ENCODE measurements around the gene SHE. TPM values are rescaled to one million over a fixed set of nuclear protein-coding genes. Genes with fewer than 3 reads are reported as not detected.

Gene SHE
- total and polyA plus RNA-seq, 4 donors: 3.1 to 7.5 (median 4.7) TPM

DNA sequence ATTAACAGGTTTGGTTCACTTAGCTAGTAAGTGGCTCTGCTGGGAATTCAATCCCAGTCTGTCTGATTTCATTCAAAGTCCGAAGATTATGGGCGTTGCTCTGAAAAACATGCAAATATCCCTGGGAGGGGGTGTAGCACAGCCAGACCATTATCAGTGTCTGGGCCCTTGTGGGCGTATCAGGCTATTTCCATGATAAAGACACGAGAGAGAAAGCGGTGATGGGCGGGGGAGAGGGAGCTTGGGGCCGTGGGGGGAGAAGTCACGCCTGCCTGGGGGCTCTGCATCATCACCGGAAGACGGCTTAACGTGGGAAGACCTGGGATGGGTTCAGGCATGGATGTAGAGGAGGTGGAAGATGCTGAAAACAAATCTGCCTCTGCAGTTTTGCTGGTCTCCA lies 71.3 kb downstream of the SHE start:
- peaks cover 5 to 53% (median 44%) of the 10 kb centered on the region in 4 donors for H3K36me3 ChIP-seq (ENCODE audit: control insufficient read depth in 4 of 4, insufficient read depth in 3 of 4, low read depth in 1 of 4, low read length in 3 of 4)
- 65% methylated on average over 11 of the region's 11 CpGs for WGBS
- no peak for TF ChIP-seq EGR1 (IDR thresholded peaks at IDR 0.05; ENCODE audit: low read depth in 2 of 2)
- TF ChIP-seq YY1 (IDR thresholded peaks at IDR 0.05): no peak
- no peak for TF ChIP-seq SP1 (IDR thresholded peaks at IDR 0.05)
- TF ChIP-seq, protein P1, sequence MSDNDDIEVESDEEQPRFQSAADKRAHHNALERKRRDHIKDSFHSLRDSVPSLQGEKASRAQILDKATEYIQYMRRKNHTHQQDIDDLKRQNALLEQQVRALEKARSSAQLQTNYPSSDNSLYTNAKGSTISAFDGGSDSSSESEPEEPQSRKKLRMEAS (IDR thresholded peaks at IDR 0.05): no peak
- no peak for TF ChIP-seq FOXA2 (IDR thresholded peaks at IDR 0.05)
- TF ChIP-seq, protein P2, sequence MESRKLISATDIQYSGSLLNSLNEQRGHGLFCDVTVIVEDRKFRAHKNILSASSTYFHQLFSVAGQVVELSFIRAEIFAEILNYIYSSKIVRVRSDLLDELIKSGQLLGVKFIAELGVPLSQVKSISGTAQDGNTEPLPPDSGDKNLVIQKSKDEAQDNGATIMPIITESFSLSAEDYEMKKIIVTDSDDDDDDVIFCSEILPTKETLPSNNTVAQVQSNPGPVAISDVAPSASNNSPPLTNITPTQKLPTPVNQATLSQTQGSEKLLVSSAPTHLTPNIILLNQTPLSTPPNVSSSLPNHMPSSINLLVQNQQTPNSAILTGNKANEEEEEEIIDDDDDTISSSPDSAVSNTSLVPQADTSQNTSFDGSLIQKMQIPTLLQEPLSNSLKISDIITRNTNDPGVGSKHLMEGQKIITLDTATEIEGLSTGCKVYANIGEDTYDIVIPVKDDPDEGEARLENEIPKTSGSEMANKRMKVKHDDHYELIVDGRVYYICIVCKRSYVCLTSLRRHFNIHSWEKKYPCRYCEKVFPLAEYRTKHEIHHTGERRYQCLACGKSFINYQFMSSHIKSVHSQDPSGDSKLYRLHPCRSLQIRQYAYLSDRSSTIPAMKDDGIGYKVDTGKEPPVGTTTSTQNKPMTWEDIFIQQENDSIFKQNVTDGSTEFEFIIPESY (IDR thresholded peaks at IDR 0.05): no peak
- no peak for TF ChIP-seq RAD21 (IDR thresholded peaks at IDR 0.05)
- H3K9ac ChIP-seq (ENCODE audit: low read depth in 1 of 2, low read length in 2 of 2): no peak overlapping the region
- DNase-seq (ENCODE audit: low spot score): no peak
- no peak overlapping the region for H3K4me3 ChIP-seq (ENCODE audit: low read depth in 1 of 3, low read length in 3 of 3)
- H3K27ac ChIP-seq (ENCODE audit: low read depth in 1 of 2, low read length in 2 of 2): peak overlapping the region in 1 of 2 donors; percentile 44
- H3K4me1 ChIP-seq (ENCODE audit: control insufficient read depth in 4 of 4, insufficient read depth in 4 of 4, low read length in 3 of 4): peaks cover 4 to 68% (median 29%) of the 10 kb centered on the region in 4 donors
- no peaks in the 10 kb centered on the region for H3K9me3 ChIP-seq (ENCODE audit: control insufficient read depth in 4 of 4, low read length in 3 of 4)
- H3K27me3 ChIP-seq (ENCODE audit: control insufficient read depth in 4 of 4, insufficient read depth in 4 of 4, low read length in 3 of 4): no peaks in the 10 kb centered on the region

DNA sequence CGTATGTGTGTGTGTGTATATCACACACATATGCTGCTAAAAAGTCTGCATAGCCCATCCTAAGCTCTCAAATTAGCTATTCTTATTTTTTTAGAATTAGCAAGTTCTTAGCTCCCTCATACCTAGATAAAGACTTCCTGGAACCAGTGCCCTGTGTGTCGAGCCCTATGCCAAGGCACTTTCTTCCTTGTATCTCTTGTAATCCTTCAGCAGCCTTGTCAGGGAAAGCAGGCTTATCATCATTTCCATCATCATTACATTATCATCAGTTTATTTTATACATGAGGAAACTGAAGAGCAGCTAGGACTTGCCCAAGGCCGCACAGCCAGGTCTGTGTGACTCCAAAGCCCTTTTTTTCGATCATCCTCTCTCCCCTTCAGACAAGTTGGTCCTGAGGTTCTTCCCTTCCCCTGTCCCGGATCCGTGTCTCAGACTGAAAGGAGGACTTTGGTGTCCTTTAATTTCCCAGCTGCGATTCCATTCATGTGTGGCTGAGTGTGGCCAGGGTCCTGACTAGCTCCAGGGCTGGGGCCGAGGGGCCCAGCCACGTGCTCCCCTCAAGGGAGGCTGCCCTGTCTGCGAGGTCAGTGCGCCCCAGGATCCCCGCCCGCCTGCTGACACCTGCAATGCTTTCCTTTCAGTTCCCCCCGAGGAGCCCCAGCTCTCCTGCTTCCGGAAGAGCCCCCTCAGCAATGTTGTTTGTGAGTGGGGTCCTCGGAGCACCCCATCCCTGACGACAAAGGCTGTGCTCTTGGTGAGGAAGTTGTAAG lies 72.2 kb downstream of the SHE start:
- H3K4me3 ChIP-seq (ENCODE audit: low read depth in 1 of 3, low read length in 3 of 3): no peak overlapping the region

More for the DNA sequence above, 72.2 kb downstream of the SHE start:
- no peaks in the 10 kb centered on the region for H3K9me3 ChIP-seq (ENCODE audit: control insufficient read depth in 4 of 4, low read length in 3 of 4)
- H3K36me3 ChIP-seq (ENCODE audit: control insufficient read depth in 4 of 4, insufficient read depth in 3 of 4, low read depth in 1 of 4, low read length in 3 of 4): peaks cover 5 to 46% (median 37%) of the 10 kb centered on the region in 4 donors
- H3K9ac ChIP-seq (ENCODE audit: low read depth in 1 of 2, low read length in 2 of 2): no peak overlapping the region
- H3K27ac ChIP-seq (ENCODE audit: low read depth in 1 of 2, low read length in 2 of 2): peak overlapping the region; percentile 44 to 70
- no peak for DNase-seq (ENCODE audit: low spot score)
- no peaks in the 10 kb centered on the region for H3K27me3 ChIP-seq (ENCODE audit: control insufficient read depth in 4 of 4, insufficient read depth in 4 of 4, low read length in 3 of 4)
- peaks cover 4 to 72% (median 35%) of the 10 kb centered on the region in 4 donors for H3K4me1 ChIP-seq (ENCODE audit: control insufficient read depth in 4 of 4, insufficient read depth in 4 of 4, low read length in 3 of 4)
- TF ChIP-seq, protein P2 (IDR thresholded peaks at IDR 0.05): no peak
- no peak for TF ChIP-seq YY1 (IDR thresholded peaks at IDR 0.05)
- TF ChIP-seq, protein P3, sequence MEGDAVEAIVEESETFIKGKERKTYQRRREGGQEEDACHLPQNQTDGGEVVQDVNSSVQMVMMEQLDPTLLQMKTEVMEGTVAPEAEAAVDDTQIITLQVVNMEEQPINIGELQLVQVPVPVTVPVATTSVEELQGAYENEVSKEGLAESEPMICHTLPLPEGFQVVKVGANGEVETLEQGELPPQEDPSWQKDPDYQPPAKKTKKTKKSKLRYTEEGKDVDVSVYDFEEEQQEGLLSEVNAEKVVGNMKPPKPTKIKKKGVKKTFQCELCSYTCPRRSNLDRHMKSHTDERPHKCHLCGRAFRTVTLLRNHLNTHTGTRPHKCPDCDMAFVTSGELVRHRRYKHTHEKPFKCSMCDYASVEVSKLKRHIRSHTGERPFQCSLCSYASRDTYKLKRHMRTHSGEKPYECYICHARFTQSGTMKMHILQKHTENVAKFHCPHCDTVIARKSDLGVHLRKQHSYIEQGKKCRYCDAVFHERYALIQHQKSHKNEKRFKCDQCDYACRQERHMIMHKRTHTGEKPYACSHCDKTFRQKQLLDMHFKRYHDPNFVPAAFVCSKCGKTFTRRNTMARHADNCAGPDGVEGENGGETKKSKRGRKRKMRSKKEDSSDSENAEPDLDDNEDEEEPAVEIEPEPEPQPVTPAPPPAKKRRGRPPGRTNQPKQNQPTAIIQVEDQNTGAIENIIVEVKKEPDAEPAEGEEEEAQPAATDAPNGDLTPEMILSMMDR (IDR thresholded peaks at IDR 0.05; ENCODE audit: low read depth, low read length, missing input control): no peak
- no peak for TF ChIP-seq HNF4G (IDR thresholded peaks at IDR 0.05)
- TF ChIP-seq JUND (IDR thresholded peaks at IDR 0.05): no peak
- TF ChIP-seq FOXA2 (IDR thresholded peaks at IDR 0.05): no peak
- TF ChIP-seq EGR1 (IDR thresholded peaks at IDR 0.05; ENCODE audit: low read depth in 2 of 2): no peak
- TF ChIP-seq, protein P1 (IDR thresholded peaks at IDR 0.05): no peak
- TF ChIP-seq TAF1 (conservative IDR thresholded peaks at IDR 0.05): no peak
- no peak for TF ChIP-seq RAD21 (IDR thresholded peaks at IDR 0.05)
- TF ChIP-seq, protein P4, sequence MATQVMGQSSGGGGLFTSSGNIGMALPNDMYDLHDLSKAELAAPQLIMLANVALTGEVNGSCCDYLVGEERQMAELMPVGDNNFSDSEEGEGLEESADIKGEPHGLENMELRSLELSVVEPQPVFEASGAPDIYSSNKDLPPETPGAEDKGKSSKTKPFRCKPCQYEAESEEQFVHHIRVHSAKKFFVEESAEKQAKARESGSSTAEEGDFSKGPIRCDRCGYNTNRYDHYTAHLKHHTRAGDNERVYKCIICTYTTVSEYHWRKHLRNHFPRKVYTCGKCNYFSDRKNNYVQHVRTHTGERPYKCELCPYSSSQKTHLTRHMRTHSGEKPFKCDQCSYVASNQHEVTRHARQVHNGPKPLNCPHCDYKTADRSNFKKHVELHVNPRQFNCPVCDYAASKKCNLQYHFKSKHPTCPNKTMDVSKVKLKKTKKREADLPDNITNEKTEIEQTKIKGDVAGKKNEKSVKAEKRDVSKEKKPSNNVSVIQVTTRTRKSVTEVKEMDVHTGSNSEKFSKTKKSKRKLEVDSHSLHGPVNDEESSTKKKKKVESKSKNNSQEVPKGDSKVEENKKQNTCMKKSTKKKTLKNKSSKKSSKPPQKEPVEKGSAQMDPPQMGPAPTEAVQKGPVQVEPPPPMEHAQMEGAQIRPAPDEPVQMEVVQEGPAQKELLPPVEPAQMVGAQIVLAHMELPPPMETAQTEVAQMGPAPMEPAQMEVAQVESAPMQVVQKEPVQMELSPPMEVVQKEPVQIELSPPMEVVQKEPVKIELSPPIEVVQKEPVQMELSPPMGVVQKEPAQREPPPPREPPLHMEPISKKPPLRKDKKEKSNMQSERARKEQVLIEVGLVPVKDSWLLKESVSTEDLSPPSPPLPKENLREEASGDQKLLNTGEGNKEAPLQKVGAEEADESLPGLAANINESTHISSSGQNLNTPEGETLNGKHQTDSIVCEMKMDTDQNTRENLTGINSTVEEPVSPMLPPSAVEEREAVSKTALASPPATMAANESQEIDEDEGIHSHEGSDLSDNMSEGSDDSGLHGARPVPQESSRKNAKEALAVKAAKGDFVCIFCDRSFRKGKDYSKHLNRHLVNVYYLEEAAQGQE (IDR thresholded peaks at IDR 0.05): no peak
- TF ChIP-seq, protein P5, sequence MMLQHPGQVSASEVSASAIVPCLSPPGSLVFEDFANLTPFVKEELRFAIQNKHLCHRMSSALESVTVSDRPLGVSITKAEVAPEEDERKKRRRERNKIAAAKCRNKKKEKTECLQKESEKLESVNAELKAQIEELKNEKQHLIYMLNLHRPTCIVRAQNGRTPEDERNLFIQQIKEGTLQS (IDR thresholded peaks at IDR 0.05): no peak
- no peak for TF ChIP-seq NR2F2 (IDR thresholded peaks at IDR 0.05)
- no peak for TF ChIP-seq FOXA1 (IDR thresholded peaks at IDR 0.05)
- WGBS: 87% methylated on average over 17 of the region's 17 CpGs

Measured in liver (tissue), 9 donors.